NCI-H2196 (cell line): ENCODE data around the gene BCL6B.
A peak's percentile ranks its signal among the peaks of the same experiment; 100 is the strongest.
"Not testable (repeated sequence)": the region's sequence is repeated elsewhere in the genome, so short reads cannot be mapped to it uniquely, and the experiment has no call there.

Experiments
- DNase-seq: peaks from one replicate; lab custom pipeline; 2025; ENCODE audit not compliant: unreplicated experiment; lab: John Stamatoyannopoulos, UW

The BCL6B gene

DNA sequence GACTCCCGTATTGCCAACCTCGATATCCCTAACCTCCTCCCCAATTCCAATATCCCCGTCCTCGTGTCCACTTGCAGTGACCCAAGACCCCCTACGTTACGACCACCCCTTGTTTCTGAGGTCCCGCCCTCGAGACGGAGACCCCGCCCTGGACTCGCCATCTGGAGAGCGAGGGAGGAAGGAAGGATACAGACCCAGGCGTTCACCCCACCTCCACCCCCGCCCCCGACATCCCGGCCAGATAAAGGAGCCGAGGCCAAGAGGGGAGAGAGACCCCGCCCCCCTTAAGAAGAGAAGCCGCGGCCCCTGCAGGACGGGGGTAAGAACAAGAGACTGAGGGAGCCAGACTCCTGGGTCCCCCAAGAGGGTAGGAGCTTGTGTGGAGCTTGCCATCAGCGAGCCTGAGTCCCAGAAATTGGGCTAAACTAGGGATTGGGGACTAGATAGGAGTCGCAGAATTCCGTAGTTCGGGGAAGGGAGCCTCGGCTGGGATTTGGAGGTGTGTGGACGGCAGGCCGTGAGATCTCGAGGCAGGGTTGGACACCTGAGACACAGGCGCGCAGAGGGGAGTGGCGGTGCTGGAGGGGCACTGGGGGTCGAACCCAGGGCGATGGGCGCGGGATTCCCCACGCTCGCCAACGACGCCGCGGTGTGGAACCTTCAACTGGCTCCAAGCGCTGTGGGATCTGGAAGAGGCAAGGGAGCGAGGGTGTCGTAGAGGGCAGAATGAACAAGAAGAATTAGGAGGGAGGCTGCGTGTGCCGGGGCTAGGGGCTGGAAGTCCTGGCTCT, at the start of gene BCL6B:
TSS of gene BCL6B (plus strand) at position 270 of the 791 bp plus-strand sequence. CDS start 622 bp downstream, outside the sequence.
- DNase-seq = no peak

DNA sequence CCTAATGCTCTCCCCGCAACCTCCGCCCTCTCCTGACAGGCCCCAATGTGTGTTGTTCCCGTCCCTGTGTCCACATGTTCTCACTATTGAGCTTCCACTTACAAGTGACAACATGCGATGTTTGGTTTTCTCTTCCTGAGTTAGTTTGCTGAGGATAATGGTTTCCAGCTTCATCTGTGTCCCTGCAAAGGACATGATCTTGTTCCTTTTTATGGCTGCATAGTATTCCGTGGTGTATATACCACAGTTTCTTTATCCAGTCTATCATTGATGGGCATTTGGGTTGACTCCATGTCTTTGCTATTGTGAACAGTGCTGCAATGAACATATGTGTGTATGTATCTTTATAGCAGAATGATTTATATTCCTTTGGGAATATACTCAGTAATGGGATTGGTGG, 43.4 kb upstream of the BCL6B start:
- DNase-seq = not testable (repeated sequence)

GRCh38 chr17:6981426-6981825, 41.4 kb upstream of the BCL6B start:
- DNase-seq = no peak

- DNase-seq = no peak
These were observed 37.6 kb upstream of the BCL6B start for GRCh38 chr17:6985266-6985665.

GRCh38 chr17:6986676-6987075, 36.2 kb upstream of the BCL6B start:
- DNase-seq = no peak

GRCh38 chr17:6989779-6990178, 33.1 kb upstream of the BCL6B start:
- DNase-seq = no peak

DNA sequence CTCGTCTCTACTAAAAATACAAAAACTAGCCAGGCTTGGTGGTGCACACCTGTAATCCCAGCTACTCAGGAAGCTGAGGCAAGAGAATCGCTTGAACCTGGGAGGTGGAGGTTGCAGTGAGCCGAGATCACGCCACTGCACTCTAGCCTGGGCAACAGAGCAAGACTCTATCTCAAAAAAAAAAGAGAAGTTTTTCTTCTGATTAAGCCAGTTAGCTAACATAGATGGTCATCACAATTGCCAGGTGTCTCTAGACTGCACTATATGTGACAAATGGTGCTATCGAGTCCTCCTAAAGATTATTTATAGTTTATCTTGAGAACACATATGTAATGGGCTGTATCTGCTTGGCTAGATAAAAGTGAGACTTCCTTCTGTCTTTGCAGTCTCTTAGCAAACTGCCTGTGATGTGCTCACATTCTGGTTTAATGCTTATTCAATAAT, 29.2 kb upstream of the BCL6B start:
- not testable (repeated sequence) for DNase-seq

- no peak for DNase-seq
These were observed 28.7 kb upstream of the BCL6B start for GRCh38 chr17:6994118-6994598.

GRCh38 chr17:6994666-6995256, 28.1 kb upstream of the BCL6B start:
- no peak for DNase-seq

GRCh38 chr17:6995500-6996255, 27.2 kb upstream of the BCL6B start, which contains the start of gene ALOX12:
TSS of gene ALOX12 (plus strand) at chr17:6996049. CDS start at chr17:6996118, 69 bp downstream.
- DNase-seq = no peak

GRCh38 chr17:6996256-6997011, 26.4 kb upstream of the BCL6B start:
- no peak for DNase-seq

DNA sequence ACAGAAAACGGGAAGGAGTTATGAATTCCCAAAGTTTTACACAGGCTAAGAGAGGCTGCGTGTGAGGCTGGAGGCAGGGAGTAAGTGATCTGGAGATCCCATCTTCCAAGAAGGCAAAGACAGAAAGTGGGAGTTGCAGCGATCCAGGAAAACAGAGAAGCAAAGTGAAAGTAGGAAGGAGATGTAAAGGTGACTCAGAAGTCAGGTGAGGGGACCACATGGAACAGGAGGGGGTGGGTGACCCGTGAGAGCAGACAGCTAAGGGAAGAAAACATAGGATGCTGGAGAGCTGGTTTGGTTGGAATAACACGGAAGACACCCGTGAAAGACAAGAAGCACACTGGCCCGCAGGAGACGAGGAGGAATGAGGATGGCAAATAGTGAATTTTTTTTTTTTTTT, 25.7 kb upstream of the BCL6B start:
- DNase-seq = no peak

GRCh38 chr17:6998855-6999508, 23.9 kb upstream of the BCL6B start:
- DNase-seq = no peak

DNA sequence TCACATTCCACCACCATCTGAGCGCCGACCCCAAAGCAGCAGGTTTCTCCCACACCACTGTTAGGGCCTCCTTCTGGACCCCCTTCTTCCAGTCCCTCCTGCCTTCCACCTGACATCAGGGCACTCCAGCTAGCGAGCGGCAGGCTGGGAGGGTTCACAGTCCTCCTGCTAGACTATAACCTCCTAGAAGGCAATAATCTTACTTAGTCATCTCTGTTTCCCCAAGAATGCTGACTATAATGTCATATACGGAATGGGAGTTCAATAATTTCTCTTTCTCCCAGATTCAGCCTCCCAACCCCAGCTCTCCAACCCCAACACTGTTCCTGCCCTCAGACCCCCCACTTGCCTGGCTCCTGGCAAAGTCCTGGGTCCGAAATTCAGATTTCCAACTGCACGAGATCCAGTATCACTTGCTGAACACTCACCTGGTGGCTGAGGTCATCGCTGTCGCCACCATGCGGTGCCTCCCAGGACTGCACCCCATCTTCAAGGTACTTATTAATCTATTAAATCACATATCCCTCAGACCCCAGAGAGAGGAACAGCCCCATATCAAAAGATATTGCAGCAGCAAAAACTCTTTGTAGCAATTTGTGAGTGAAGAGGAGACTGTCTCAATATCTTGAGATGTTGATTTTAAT, 21.4 kb upstream of the BCL6B start:
- DNase-seq = no peak

DNA sequence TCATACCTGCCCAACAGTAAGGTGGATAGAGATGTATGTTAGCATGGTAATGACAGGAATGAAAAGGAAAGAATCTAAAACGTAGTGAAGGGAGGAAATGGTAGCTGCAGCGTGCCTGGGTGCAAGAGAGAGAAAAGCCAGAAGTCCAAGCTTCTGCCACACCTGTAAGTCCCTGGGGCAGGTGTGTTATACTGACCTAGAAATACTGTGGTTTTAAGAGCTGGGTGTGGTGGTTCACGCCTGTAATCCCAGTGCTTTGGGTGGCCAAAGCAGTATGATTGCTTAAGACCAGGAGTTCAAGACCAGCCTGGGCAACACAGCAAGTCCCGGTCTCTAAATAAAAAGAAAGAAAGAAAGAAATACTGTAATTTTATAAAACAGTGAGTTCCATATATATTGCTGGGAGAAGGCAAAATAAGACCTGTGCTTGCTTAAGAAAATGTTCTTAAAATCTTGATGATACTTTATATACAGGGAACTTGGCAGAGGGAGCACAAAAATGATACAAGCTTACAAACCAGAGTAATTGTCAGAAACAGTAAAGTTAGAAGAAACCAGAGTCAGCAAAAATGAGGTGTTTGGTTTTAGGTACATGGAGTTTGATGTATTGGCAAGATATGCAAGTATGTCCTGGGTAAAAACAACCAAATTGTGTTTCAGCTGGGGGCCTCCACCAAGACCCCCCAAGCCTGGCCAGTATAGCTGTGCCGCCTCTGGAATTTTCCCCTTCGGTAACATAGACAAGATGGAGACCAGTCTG, 20.4 kb upstream of the BCL6B start:
- no peak for DNase-seq

GRCh38 chr17:7003745-7004144, 19.1 kb upstream of the BCL6B start:
- no peak for DNase-seq

DNA sequence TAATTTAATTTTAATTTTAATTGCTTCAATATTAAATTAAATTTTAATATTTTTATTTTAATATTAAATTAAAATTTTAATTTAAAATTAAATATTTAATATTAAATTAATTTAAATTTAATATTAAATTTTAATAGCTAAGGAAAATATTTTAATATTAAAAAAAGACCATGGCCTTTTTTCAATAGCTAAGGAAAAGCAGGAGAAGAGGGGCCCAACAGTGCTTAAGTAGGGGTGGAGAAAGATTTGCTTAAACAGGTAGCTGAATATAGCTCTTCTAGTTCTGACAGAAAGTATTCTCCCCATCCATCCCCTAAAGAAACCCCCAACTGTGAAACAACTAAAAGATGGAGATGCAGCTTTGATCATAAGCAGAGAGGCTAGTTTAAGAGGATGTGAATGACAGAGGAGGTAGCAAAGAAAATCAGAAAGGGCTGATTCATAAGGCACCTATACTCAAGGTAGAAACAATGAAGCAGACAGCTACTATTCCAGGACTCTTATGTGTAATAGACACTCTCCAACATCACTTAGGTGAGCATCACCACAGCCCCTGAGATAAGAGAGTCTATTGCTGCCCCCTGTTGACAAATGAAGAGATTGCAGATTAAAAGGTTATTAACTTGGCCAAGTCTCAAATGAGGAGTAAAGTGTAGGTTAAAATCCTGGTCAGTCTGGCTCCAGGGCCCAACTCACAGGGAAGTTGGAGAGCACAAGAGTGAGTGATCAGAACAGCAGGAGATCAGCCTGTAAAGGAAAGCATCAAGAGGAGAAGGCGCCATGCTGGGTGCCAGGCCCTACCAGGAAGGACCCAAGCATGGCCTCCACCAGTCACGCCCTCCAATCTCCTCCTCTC, 18.2 kb upstream of the BCL6B start:
- peak; percentile 54 for DNase-seq

GRCh38 chr17:7005716-7006115, 17.1 kb upstream of the BCL6B start:
- DNase-seq = no peak
